DOHH2 (cell line): ENCODE data around the gene DAZAP2.
"Not testable (repeated sequence)": the region's sequence is repeated elsewhere in the genome, so short reads cannot be mapped to it uniquely, and the experiment has no call there.

Experiments
- H3F3A ChIP-seq: fragments of 200-600 bp; sonication (generic), shearing (Covaris generic); 2 replicates; pipeline ENCODE4 v1.6.0; 2016; ENCODE audit warnings: antibody characterized with exemption, mild to moderate bottlenecking; ENCODE audit not compliant: control insufficient read depth, insufficient read depth
- H3K27ac ChIP-seq: fragments of 200-600 bp; sonication (generic); 2 replicates; pipeline ENCODE4 v1.5.1; 2014; ENCODE audit warnings: low read depth, mild to moderate bottlenecking, low read length, moderate library complexity
- H3K27me3 ChIP-seq: fragments of 200-600 bp; sonication (generic); 2 replicates; pipeline ENCODE4 v1.6.1; 2014; ENCODE audit warnings: mild to moderate bottlenecking, low read length, mixed read lengths; ENCODE audit not compliant: control insufficient read depth
- H3K36me3 ChIP-seq: fragments of 200-600 bp; sonication (generic); 2 replicates; pipeline ENCODE4 v1.6.1; 2014; ENCODE audit warnings: mild to moderate bottlenecking, low read length, moderate library complexity, mixed read lengths; ENCODE audit not compliant: control insufficient read depth
- H3K4me1 ChIP-seq: fragments of 200-600 bp; sonication (generic); 2 replicates; pipeline ENCODE4 v1.6.1; 2014; ENCODE audit warnings: mild to moderate bottlenecking, low read length, mixed read lengths; ENCODE audit not compliant: control insufficient read depth
- H3K4me2 ChIP-seq: fragments of 200-600 bp; sonication (generic); 2 replicates; pipeline ENCODE4 v1.6.0; 2014; ENCODE audit warnings: mild to moderate bottlenecking, low read length, moderate library complexity
- H3K4me3 ChIP-seq: fragments of 200-600 bp; sonication (generic); 2 replicates; pipeline ENCODE4 v1.5.1; 2014; ENCODE audit warnings: mild to moderate bottlenecking, low read length, mixed read lengths
- H3K79me2 ChIP-seq: fragments of 200-600 bp; sonication (generic); 2 replicates; pipeline ENCODE4 v1.6.1; 2014; ENCODE audit warnings: mild to moderate bottlenecking, low read length, mixed read lengths; ENCODE audit not compliant: control insufficient read depth
- H3K9me2 ChIP-seq: fragments of 200-600 bp; sonication (generic); replicated peaks from 2 replicates; pipeline ENCODE4 v1.6.1; 2014; ENCODE audit warnings: mild to moderate bottlenecking, low read length, mixed read lengths; ENCODE audit not compliant: control insufficient read depth
- H3K9me3 ChIP-seq: fragments of 200-600 bp; sonication (generic); 2 replicates; pipeline ENCODE4 v1.6.1; 2014; ENCODE audit warnings: antibody characterized with exemption, low read length, mixed read lengths; ENCODE audit not compliant: control insufficient read depth, insufficient read depth
- H4K20me1 ChIP-seq: fragments of 200-600 bp; sonication (generic); 2 replicates; pipeline ENCODE4 v1.6.0; 2014; ENCODE audit warnings: low read depth, mild to moderate bottlenecking, antibody characterized with exemption, low read length, moderate library complexity; ENCODE audit not compliant: control insufficient read depth, insufficient read depth
- CTCF ChIP-seq: fragments of 200-600 bp; sonication (generic); IDR thresholded peaks from one replicate; pipeline ENCODE4 v1.5.1; 2014; ENCODE audit warnings: antibody characterized with exemption, mild to moderate bottlenecking, low read depth, low read length; ENCODE audit not compliant: poor library complexity, severe bottlenecking

DAZAP2 gene

GRCh38 chr12:51291603-51292513, 53.2 kb downstream of the DAZAP2 start:
- H3K4me3 ChIP-seq, result peak overlapping the region; percentile 54
- not testable (repeated sequence) for H3K79me2 ChIP-seq, H3K9me3 ChIP-seq, H4K20me1 ChIP-seq, H3K36me3 ChIP-seq, H3K27me3 ChIP-seq, H3F3A ChIP-seq, H3K9me2 ChIP-seq, H3K27ac ChIP-seq
- peak; percentile 32 for TF ChIP-seq CTCF
- peaks cover 12% of the 10 kb centered on the region for H3K4me1 ChIP-seq
- H3K4me2 ChIP-seq, result peak overlapping the region; percentile 73
